ENCODE results near the gene ARL15.

DNA sequence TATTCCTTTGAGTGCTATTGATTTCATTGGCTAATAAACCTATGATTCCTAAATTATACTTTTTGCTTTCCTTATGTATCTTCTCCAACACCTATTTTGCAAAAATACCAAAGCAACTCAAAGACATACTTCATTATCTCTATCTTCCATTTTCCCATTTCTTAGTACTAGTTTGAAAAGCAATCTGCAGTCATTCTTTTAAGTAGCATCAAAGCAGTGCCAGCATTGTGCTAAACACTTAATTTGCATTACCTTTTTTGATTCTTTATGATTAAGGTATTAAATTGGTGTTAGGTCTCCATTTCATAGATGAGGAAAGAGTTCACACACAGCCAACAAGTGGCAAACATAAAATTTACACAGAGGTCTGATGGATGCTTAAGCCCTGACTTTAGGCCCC lies 330.3 kb downstream of the ARL15 start:
- TF ChIP-seq, protein P1, sequence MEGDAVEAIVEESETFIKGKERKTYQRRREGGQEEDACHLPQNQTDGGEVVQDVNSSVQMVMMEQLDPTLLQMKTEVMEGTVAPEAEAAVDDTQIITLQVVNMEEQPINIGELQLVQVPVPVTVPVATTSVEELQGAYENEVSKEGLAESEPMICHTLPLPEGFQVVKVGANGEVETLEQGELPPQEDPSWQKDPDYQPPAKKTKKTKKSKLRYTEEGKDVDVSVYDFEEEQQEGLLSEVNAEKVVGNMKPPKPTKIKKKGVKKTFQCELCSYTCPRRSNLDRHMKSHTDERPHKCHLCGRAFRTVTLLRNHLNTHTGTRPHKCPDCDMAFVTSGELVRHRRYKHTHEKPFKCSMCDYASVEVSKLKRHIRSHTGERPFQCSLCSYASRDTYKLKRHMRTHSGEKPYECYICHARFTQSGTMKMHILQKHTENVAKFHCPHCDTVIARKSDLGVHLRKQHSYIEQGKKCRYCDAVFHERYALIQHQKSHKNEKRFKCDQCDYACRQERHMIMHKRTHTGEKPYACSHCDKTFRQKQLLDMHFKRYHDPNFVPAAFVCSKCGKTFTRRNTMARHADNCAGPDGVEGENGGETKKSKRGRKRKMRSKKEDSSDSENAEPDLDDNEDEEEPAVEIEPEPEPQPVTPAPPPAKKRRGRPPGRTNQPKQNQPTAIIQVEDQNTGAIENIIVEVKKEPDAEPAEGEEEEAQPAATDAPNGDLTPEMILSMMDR (IDR thresholded peaks at IDR 0.05), result no peak
- no peak for TF ChIP-seq POLR2A (IDR thresholded peaks at IDR 0.05)
